Large intestine (tissue), 3 donors: Measurements from ENCODE around the gene MAP2K5. TPM values are rescaled to one million over a fixed set of nuclear protein-coding genes. Genes with fewer than 3 reads are reported as not detected.
A peak's percentile ranks its signal among the peaks of the same experiment; 100 is the strongest.

ENCODE experiments used
- DNase-seq, 2 donors: peaks; one replicate each; pipeline versions ENCODE4 v3.0.0 to v3.0.0-alpha.2; 2013
- H3K27ac ChIP-seq: one replicate; pipeline ENCODE4 v1.5.1; 2013; ENCODE audit warnings: low read length
- H3K27me3 ChIP-seq: 2 replicates; pipeline ENCODE4 v1.6.1; 2013; ENCODE audit warnings: low read length; ENCODE audit not compliant: control insufficient read depth, insufficient read depth
- H3K36me3 ChIP-seq: 2 replicates; pipeline ENCODE4 v1.6.1; 2013; ENCODE audit warnings: low read length; ENCODE audit not compliant: control insufficient read depth, insufficient read depth
- H3K4me1 ChIP-seq: one replicate; pipeline ENCODE4 v1.6.1; 2013; ENCODE audit warnings: low read length; ENCODE audit not compliant: control insufficient read depth, insufficient read depth
- H3K4me3 ChIP-seq: one replicate; pipeline ENCODE4 v1.5.1; 2013; ENCODE audit warnings: low read length
- H3K9me3 ChIP-seq: one replicate; pipeline ENCODE4 v1.6.1; 2013; ENCODE audit warnings: mild to moderate bottlenecking, low read depth, low read length, moderate library complexity; ENCODE audit not compliant: control insufficient read depth
- WGBS: methylation state at CpG from one replicate; pipeline ENCODE4 v1.1.5; 2013; ENCODE audit warnings: low lambda C conversion rate; ENCODE audit not compliant: insufficient coverage; 5-methylcytosine and 5-hydroxymethylcytosine counted together
- polyA plus RNA-seq: library from polyadenylated mRNA; unstranded; fragments of 120-200 nt; gene quantifications from one replicate; pipeline ENCODE4 v1.2.1, GENCODE V29; 2013

The MAP2K5 gene
- polyA plus RNA-seq, 1 donor, result 13.7 TPM

DNA sequence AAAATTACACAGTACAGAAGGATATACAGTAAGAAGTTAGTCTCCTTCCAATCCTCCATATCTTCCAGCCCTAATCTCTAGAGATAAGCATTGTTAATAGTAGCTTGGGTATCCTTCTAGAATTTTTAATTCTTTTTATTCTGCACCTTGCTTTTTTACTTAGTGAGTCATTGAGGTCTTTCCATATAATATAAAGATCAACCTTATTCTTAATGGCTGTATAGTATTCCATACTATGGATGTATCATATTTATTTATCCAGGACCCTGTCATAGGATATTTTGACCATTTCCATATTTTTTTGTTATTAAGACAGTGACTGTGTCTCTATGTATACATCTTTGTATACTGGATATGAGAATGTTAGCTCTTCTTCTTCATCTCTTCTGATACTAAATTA is 246.5 kb downstream of the MAP2K5 start:
- no peak for DNase-seq
- Histone ChIP-seq H3K36me3 (peaks cover 2% of the 10 kb centered on the region), H3K27me3 (no peaks in the 10 kb centered on the region), H3K9me3 (no peaks in the 10 kb centered on the region), H3K27ac (no peak overlapping the region), H3K4me3 (no peak overlapping the region), H3K4me1 (no peaks in the 10 kb centered on the region)

GRCh38 chr15:67790610-67791319 is 248.3 kb downstream of the MAP2K5 start:
- peaks cover 6% of the 10 kb centered on the region for H3K9me3 ChIP-seq
- WGBS, result no CpG with 5 or more reads among the region's 3 CpGs
- H3K4me3 ChIP-seq, result no peak overlapping the region
- no peaks in the 10 kb centered on the region for H3K27me3 ChIP-seq
- no peaks in the 10 kb centered on the region for H3K4me1 ChIP-seq
- DNase-seq, result no peak
- peaks cover 2% of the 10 kb centered on the region for H3K36me3 ChIP-seq
- H3K27ac ChIP-seq, result no peak overlapping the region

DNA sequence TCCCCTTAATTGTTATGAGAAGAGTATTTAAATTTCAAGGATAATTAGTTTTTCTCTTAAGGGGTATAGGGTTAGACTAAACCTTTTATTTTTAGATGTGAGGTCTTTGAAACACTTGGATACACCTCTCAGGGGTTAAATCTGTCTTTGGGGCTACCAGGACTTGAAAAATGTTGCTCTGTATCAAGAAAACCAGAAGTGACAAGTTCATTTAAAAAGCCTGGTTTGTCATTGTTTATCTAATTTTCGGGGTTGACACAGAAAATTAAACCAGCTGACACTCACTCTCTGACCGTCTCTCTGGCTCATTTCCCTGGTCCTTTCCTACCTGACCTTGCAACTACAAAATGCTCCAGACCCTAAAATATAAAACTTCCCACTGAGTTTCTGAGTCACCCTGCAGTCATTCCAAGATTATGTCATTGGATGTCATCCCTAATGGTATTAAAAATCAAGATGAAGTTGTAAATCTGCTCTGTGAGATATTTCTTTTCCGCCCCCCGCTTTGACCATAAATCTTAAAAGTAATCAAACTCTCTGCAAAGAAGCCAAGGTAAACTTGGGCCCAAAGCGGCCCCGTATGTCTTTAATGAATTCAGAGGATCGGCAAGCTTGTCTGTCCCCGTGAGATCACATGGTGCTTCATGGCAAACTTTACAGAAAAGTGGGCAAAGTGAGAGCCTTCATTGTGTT is 249.9 kb downstream of the MAP2K5 start:
- H3K36me3 ChIP-seq, result peaks cover 2% of the 10 kb centered on the region
- H3K4me3 ChIP-seq, result no peak overlapping the region
- H3K4me1 ChIP-seq, result no peaks in the 10 kb centered on the region
- peaks cover 6% of the 10 kb centered on the region for H3K9me3 ChIP-seq
- no peak for DNase-seq
- no peaks in the 10 kb centered on the region for H3K27me3 ChIP-seq
- H3K27ac ChIP-seq, result no peak overlapping the region
- WGBS, result 83% methylated on average over 1 of the region's 8 CpGs

DNA sequence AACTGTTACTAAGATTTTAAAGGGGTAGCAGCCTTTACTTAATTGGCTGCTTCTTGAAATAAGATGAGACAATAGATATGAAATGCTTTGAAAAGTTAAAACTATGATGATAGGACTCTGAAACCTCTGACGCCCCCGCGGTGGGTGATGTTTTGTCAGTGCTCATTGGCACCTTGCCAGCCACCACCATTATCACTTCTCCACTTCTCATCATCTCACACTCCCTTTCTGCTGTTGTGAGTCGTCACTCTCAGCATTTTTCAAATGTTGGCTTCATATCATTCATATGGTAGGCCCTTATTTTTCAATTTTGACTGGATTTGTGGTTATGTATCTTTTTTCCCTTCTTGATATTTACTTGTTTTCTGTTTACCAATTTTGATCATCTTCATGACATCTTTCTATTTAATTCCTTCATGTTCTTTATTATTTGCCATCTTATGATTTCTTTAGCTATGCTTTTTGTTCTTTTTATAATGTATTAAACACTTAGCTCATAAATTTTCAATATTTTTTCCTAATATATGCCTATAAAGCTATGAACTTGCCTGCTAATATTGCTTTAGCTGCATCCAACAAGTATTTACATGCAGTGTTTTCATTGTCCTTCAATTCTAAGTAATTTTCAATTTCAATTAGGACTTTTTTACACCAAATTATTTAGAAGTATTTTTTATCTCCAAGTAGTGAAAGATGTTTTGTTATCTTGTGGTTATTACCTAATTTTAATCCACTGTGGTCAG is 252.5 kb downstream of the MAP2K5 start:
- no peaks in the 10 kb centered on the region for H3K4me1 ChIP-seq
- peaks cover 6% of the 10 kb centered on the region for H3K9me3 ChIP-seq
- WGBS, result no CpG with 5 or more reads among the region's 4 CpGs
- H3K27ac ChIP-seq, result no peak overlapping the region
- no peak for DNase-seq
- H3K4me3 ChIP-seq, result no peak overlapping the region
- peaks cover 2% of the 10 kb centered on the region for H3K36me3 ChIP-seq
- H3K27me3 ChIP-seq, result no peaks in the 10 kb centered on the region

GRCh38 chr15:67796196-67797127 is 254.0 kb downstream of the MAP2K5 start:
- Histone ChIP-seq H3K36me3 (no peaks in the 10 kb centered on the region), H3K4me1 (no peaks in the 10 kb centered on the region), H3K9me3 (peaks cover 6% of the 10 kb centered on the region), H3K27me3 (no peaks in the 10 kb centered on the region), H3K4me3 (no peak overlapping the region), H3K27ac (no peak overlapping the region)
- no peak for DNase-seq
- WGBS, result 80% methylated on average over 1 of the region's 4 CpGs

DNA sequence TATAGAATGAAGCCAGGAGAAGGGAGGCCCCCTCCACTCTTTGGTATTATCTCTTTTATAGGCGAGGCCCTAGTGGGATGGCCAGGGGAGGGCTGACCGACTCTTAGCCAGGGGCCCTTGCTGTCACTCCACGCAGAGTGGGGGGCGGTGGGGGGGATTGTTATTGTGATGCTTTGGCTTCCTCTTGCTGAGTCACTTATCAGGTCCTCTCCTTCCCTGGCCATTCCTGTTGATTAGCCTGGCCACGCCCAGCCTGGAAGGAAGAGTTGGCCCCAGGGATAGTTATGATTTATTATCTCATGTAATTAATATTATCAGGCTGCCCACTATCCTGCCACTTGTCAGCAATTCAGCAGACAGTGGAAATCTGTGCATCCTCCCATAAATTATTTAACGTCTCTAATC is 257.3 kb downstream of the MAP2K5 start:
- WGBS, result 67% methylated on average over 1 of the region's 6 CpGs
- no peak overlapping the region for H3K27ac ChIP-seq
- no peaks in the 10 kb centered on the region for H3K27me3 ChIP-seq
- no peaks in the 10 kb centered on the region for H3K4me1 ChIP-seq
- H3K36me3 ChIP-seq, result no peaks in the 10 kb centered on the region
- H3K9me3 ChIP-seq, result peaks cover 6% of the 10 kb centered on the region
- no peak overlapping the region for H3K4me3 ChIP-seq
- peak; percentile 24 to 26 for DNase-seq

GRCh38 chr15:67801142-67801541 is 258.6 kb downstream of the MAP2K5 start:
- no peak overlapping the region for H3K27ac ChIP-seq
- H3K4me1 ChIP-seq, result no peaks in the 10 kb centered on the region
- no peaks in the 10 kb centered on the region for H3K9me3 ChIP-seq
- no peak for DNase-seq
- no peaks in the 10 kb centered on the region for H3K36me3 ChIP-seq
- no peaks in the 10 kb centered on the region for H3K27me3 ChIP-seq
- no CpG with 5 or more reads among the region's 2 CpGs for WGBS
- no peak overlapping the region for H3K4me3 ChIP-seq

DNA sequence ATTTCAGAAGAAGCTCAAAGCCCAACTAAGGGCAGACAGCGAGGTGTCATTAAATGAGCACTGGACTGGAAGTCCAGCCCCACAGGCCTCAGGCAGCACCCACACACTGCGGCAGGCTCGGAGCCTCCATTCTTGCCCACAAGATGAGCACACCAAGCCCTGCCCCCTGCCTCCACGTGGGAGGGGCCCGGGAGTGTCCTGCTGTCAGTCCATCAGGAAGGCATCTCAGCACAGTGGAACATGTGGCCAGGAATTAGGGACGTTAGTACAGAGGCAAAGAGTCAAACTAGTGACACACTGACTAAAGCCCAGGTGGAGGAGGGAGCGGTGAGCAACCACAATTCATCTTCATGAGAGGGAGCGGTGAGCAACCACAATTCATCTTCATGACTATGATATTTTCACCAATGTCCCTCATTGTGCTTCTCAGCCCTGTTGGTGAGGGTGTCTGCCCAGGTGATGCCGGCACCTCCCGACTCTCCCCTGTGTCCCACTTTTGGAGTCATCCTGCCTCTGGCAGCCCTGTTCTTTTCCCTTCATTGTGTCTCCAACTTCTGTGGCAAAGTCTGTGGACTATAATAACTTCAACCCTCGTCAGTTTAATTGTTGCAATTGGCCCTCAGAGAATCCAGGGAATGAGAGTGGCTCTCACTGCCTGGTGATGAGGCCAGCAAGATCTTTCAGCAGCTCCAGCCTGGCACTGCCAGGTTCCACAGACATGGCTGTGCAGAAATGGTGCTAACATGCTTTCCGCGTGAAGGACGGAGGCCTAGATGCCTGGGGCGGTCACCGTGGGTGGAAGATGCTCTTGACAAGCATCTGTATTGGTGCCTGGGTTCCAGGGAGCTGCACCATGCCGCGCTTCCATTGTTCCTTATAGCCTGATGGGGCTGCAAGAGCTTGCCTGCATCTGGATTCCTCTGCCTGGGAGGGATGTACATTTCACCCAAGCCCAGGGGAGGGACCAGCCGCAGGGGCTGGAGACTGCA is 259.7 kb downstream of the MAP2K5 start:
- no peak for DNase-seq
- H3K4me1 ChIP-seq, result no peaks in the 10 kb centered on the region
- H3K9me3 ChIP-seq, result no peaks in the 10 kb centered on the region
- peaks cover 2% of the 10 kb centered on the region for H3K36me3 ChIP-seq
- H3K27me3 ChIP-seq, result no peaks in the 10 kb centered on the region
- no peak overlapping the region for H3K27ac ChIP-seq
- H3K4me3 ChIP-seq, result no peak overlapping the region
- WGBS, result 100% methylated on average over 2 of the region's 19 CpGs

- no peaks in the 10 kb centered on the region for H3K4me1 ChIP-seq
- no peak overlapping the region for H3K27ac ChIP-seq
- DNase-seq, result no peak
- no peaks in the 10 kb centered on the region for H3K27me3 ChIP-seq
- no peak overlapping the region for H3K4me3 ChIP-seq
- no CpG with 5 or more reads among the region's 3 CpGs for WGBS
- H3K9me3 ChIP-seq, result no peaks in the 10 kb centered on the region
- H3K36me3 ChIP-seq, result peaks cover 2% of the 10 kb centered on the region
These were observed 260.8 kb downstream of the MAP2K5 start for GRCh38 chr15:67803299-67803698.
